Activated CD4-positive, alpha-beta T cell treated with anti-CD3 and anti-CD28 coated beads, Interleukin-2, amount 50 U/mL, for 16 hours (primary cell): ENCODE data around the gene FFAR1.

ENCODE experiments used
- DNase-seq: peaks from one replicate; pipeline ENCODE4 v3.0.0-alpha.2; 2020

Gene FFAR1

GRCh38 chr19:35396240-35396885 lies 48.7 kb downstream of the FFAR1 start:
- DNase-seq, result no peak

DNA sequence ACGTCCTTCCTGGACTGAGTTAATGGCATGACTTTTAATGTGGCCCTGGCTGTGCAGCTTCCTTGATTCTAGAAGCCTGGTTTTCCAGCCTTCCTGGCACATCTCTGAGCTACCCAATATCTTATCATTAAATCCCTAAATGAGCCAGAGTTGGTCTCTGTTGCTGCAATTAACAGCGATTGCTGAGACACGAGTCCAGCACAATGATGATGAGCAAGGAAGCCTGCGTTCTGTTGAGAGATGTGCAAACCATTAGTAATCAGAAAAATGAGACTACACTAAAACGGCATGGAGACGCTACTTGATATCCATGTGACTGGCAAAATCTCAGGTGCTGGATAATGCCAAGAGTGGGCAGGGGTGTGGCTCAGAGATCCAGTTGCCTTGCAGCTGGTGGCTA lies 49.4 kb downstream of the FFAR1 start:
- no peak for DNase-seq
